PC-3 (cell line): ENCODE results near the gene KIAA1549. TPM values are rescaled to one million over a fixed set of nuclear protein-coding genes. Genes with fewer than 3 reads are reported as not detected.

Source experiments
- ATAC-seq: fragments of 200-7000 bp; cut with Tn5 transposase; 2 replicates; pipeline ENCODE4 v1.9.1; 2020; ENCODE audit warnings: mild to moderate bottlenecking, moderate library complexity
- BruUV-seq: library from RNA; stranded (reverse); fragments of 400-500 nt; replicated peaks from 2 replicates; lab custom pipeline; 2021; lab: Mats Ljungman, UMichigan
- CTCF ChIA-PET: fragments of 300-600 bp; sonication (Branson Sonifier 250); formaldehyde crosslinking; loops from one replicate; lab custom pipeline; 2022; ENCODE audit warnings: antibody characterized with exemption; lab: Charles Lee
- POLR2A ChIA-PET: fragments of 300-600 bp; sonication (Branson Sonifier 250); formaldehyde crosslinking; loops from one replicate; lab custom pipeline; 2022; ENCODE audit warnings: antibody characterized with exemption; ENCODE audit not compliant: unreplicated experiment; lab: Charles Lee
- DNase-seq: peaks from one replicate; pipeline ENCODE4 v3.0.0-alpha.2; 2015
- H2AFZ ChIP-seq: fragments of 300-600 bp; sonication (generic); 2 replicates; pipeline ENCODE4 v1.6.0; 2016; ENCODE audit warnings: antibody characterized with exemption, low read length
- H3F3A ChIP-seq: fragments of 300-600 bp; sonication (generic); one replicate; pipeline ENCODE4 v1.6.0; 2017; ENCODE audit warnings: antibody characterized with exemption, low read length, control low read depth, mild to moderate bottlenecking; ENCODE audit not compliant: unreplicated experiment
- H3K27ac ChIP-seq: fragments of 300-600 bp; sonication (generic); 2 replicates; pipeline ENCODE4 v1.5.1; 2016; ENCODE audit warnings: mild to moderate bottlenecking, low read length
- H3K27me3 ChIP-seq: fragments of 300-600 bp; sonication (generic); 2 replicates; pipeline ENCODE4 v1.6.1; 2016; ENCODE audit warnings: low read length, mixed read lengths
- H3K36me3 ChIP-seq: fragments of 300-600 bp; sonication (generic); 2 replicates; pipeline ENCODE4 v1.6.1; 2016; ENCODE audit warnings: low read depth, mixed run types, low read length, mixed read lengths
- H3K4me1 ChIP-seq: fragments of 300-600 bp; sonication (generic); 2 replicates; pipeline ENCODE4 v1.5.1; 2016; ENCODE audit warnings: low read length; ENCODE audit not compliant: insufficient read depth
- H3K4me2 ChIP-seq: fragments of 300-600 bp; sonication (generic); 2 replicates; pipeline ENCODE4 v1.6.0; 2016; ENCODE audit warnings: low read length
- H3K4me3 ChIP-seq: fragments of 300-600 bp; sonication (generic); 2 replicates; pipeline ENCODE4 v1.5.1; 2016; ENCODE audit warnings: mild to moderate bottlenecking, low read length, mixed read lengths
- H3K79me2 ChIP-seq: fragments of 300-600 bp; sonication (generic); 2 replicates; pipeline ENCODE4 v1.6.1; 2017; ENCODE audit warnings: low read length, mixed read lengths
- H3K9ac ChIP-seq: fragments of 300-600 bp; sonication (generic); 2 replicates; pipeline ENCODE4 v1.6.0; 2016; ENCODE audit warnings: mild to moderate bottlenecking, low read length
- H3K9me2 ChIP-seq: fragments of 300-600 bp; sonication (generic); replicated peaks from 2 replicates; pipeline ENCODE4 v1.6.1; 2016; ENCODE audit warnings: mixed run types, low read length, mixed read lengths
- H3K9me3 ChIP-seq: fragments of 300-600 bp; sonication (generic); 2 replicates; pipeline ENCODE4 v1.6.1; 2016; ENCODE audit warnings: low read length, mixed read lengths
- H4K20me1 ChIP-seq: fragments of 300-600 bp; sonication (generic); 2 replicates; pipeline ENCODE4 v1.6.1; 2016; ENCODE audit warnings: low read length, mixed read lengths
- EZH2 ChIP-seq: fragments of 300-600 bp; sonication (generic); IDR thresholded peaks from one replicate; pipeline ENCODE4 v1.6.1; 2017; ENCODE audit warnings: antibody characterized with exemption, mild to moderate bottlenecking, low read length; ENCODE audit not compliant: unreplicated experiment
- EZH2phosphoT487 ChIP-seq: fragments of 300-600 bp; sonication (generic); IDR thresholded peaks from 2 replicates; pipeline ENCODE4 v1.6.1; 2018; ENCODE audit warnings: mild to moderate bottlenecking, antibody characterized with exemption, low read length, borderline replicate concordance
- intact Hi-C: fragments of 100-400 bp; cut with micrococcal nuclease; formaldehyde crosslinking; loops from 2 replicates; pipeline ENCODE4 v1.9.0; 2023
- total RNA-seq: library from RNA; depleted of rRNA; stranded (reverse); fragments of >200 nt; gene quantifications from 2 replicates; pipeline ENCODE4 v1.2.3, GENCODE V29; 2014
- TF ChIP-seq, protein P1 (sequence below): fragments of 300-600 bp; sonication (generic); conservative IDR thresholded peaks from 2 replicates; pipeline ENCODE4 v1.5.1; 2017; ENCODE audit warnings: antibody characterized with exemption, low read depth, mild to moderate bottlenecking, low read length

The KIAA1549 gene
- total RNA-seq, 1 experiment from 2014 or later: 8.2 TPM

- Histone ChIP-seq H4K20me1 (no peaks in the 10 kb centered on the region), H3K27me3 (no peaks in the 10 kb centered on the region), H3K9me2 (no peaks in the 10 kb centered on the region), H3K79me2 (no peaks in the 10 kb centered on the region), H2AFZ (no peak overlapping the region), H3K9me3 (no peaks in the 10 kb centered on the region), H3K4me2 (peak overlapping the region; percentile 28), H3K4me3 (no peak overlapping the region), H3K4me1 (peaks cover 53% of the 10 kb centered on the region), H3F3A (no peaks in the 10 kb centered on the region), H3K27ac (peak overlapping the region; percentile 91), H3K9ac (peak overlapping the region; percentile 65), H3K36me3 (peaks cover 8% of the 10 kb centered on the region; the same call in 1 of the 2 replicates)
- DNase-seq (peak; percentile 93), ATAC-seq (peak; percentile 91)
- POLR2A ChIA-PET: no interaction called here
- intact Hi-C loops: no loop called here
- CTCF ChIA-PET: no interaction called here
- no TSS peak for BruUV-seq
- TF ChIP-seq, protein P1, sequence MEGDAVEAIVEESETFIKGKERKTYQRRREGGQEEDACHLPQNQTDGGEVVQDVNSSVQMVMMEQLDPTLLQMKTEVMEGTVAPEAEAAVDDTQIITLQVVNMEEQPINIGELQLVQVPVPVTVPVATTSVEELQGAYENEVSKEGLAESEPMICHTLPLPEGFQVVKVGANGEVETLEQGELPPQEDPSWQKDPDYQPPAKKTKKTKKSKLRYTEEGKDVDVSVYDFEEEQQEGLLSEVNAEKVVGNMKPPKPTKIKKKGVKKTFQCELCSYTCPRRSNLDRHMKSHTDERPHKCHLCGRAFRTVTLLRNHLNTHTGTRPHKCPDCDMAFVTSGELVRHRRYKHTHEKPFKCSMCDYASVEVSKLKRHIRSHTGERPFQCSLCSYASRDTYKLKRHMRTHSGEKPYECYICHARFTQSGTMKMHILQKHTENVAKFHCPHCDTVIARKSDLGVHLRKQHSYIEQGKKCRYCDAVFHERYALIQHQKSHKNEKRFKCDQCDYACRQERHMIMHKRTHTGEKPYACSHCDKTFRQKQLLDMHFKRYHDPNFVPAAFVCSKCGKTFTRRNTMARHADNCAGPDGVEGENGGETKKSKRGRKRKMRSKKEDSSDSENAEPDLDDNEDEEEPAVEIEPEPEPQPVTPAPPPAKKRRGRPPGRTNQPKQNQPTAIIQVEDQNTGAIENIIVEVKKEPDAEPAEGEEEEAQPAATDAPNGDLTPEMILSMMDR: no peak
- no peak for TF ChIP-seq EZH2phosphoT487
- TF ChIP-seq EZH2: no peak
Measured at GRCh38 chr7:138875794-138876193, 105.4 kb downstream of the KIAA1549 start.

DNA sequence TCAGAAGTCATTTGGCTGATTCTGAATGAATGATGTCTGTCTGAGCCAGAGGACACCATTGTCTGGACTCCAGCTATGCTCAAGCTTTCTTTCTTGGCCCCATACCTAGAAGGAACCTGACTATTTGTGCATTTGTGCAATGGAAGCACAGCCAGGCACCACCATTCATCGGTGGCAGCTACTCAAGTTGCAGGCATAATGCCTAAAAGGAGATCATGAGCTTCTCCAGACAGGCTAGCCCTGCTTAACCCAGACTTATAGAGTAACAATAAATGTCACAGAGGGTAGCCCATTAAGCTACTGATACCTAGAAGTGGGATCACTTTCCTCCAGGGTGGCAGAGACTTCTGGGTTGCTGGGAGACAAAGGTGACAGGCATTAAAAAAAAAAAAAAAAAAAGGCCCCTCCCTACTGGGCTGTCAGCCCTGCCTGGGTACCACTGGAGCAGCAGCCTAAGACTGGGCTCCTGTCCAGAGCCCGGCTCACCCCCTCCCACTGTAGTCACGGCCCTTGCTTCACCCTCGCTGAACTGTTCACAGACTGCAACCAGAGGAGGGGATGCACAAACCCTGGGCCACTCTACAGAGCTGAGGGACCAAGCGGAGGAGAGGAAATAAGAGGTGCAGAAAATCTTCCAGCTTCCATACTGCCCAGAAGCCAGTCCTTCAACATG, 107.8 kb downstream of the KIAA1549 start:
- peak overlapping the region; percentile 1; the same call in 1 of the 2 replicates for H3K9ac ChIP-seq
- H3K4me3 ChIP-seq: no peak overlapping the region
- H3K27me3 ChIP-seq: no peaks in the 10 kb centered on the region
- no peaks in the 10 kb centered on the region for H3K9me3 ChIP-seq
- no peaks in the 10 kb centered on the region for H3F3A ChIP-seq
- peaks cover 9% of the 10 kb centered on the region; the same call in 1 of the 2 replicates for H3K36me3 ChIP-seq
- H4K20me1 ChIP-seq: no peaks in the 10 kb centered on the region
- H3K9me2 ChIP-seq: no peaks in the 10 kb centered on the region
- no TSS peak for BruUV-seq
- TF ChIP-seq, protein P1: no peak
- TF ChIP-seq EZH2phosphoT487 (no peak), EZH2 (no peak)
- H3K27ac ChIP-seq: peak overlapping the region; percentile 12
- DNase-seq: no peak
- no peaks in the 10 kb centered on the region for H3K79me2 ChIP-seq
- H3K4me1 ChIP-seq: peaks cover 53% of the 10 kb centered on the region
- ATAC-seq: no peak
- H2AFZ ChIP-seq: no peak overlapping the region
- POLR2A ChIA-PET: no interaction called here
- intact Hi-C loops: no loop called here
- 0 out of 2 replicates have a peak overlapping the region, but pooled peaks have one; percentile 17 for H3K4me2 ChIP-seq
- CTCF ChIA-PET: no interaction called here

DNA sequence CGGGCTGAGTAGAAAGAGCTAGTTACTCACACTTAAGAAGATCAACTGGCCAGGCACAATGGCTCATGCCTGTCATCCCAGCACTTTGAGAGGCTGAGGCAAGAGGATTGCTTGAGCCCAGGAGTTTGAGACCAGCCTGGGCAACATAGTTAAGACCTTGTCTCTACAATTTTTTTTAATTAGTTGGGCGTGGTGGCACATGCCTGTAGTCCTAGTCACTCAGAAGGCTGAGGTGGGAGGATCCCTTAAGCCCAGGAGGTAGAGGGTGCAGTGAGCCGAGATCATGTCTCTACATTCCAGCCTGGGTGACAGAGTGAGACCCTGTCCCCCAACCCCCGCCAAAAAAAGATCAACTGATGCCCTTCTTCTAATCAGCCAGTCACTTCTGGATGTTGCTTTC, 108.6 kb downstream of the KIAA1549 start:
- BruUV-seq: no TSS peak
- POLR2A ChIA-PET: no interaction called here
- H2AFZ ChIP-seq: no peak overlapping the region

More for the DNA sequence above, 108.6 kb downstream of the KIAA1549 start:
- Histone ChIP-seq H3K79me2 (no peaks in the 10 kb centered on the region), H3K4me3 (no peak overlapping the region), H3K27me3 (no peaks in the 10 kb centered on the region), H3K27ac (peak overlapping the region; percentile 12), H3F3A (no peaks in the 10 kb centered on the region), H4K20me1 (no peaks in the 10 kb centered on the region), H3K4me1 (peaks cover 47% of the 10 kb centered on the region), H3K9ac (peak overlapping the region; percentile 1), H3K9me2 (no peaks in the 10 kb centered on the region), H3K36me3 (peaks cover 6% of the 10 kb centered on the region; the same call in 1 of the 2 replicates), H3K9me3 (no peaks in the 10 kb centered on the region), H3K4me2 (peak overlapping the region; percentile 17; the same call in 1 of the 2 replicates)
- CTCF ChIA-PET: no interaction called here
- TF ChIP-seq, protein P1: no peak
- TF ChIP-seq EZH2phosphoT487: no peak
- no peak for TF ChIP-seq EZH2
- peak; percentile 76 for DNase-seq
- ATAC-seq: peak; percentile 56
- intact Hi-C loops: no loop called here
